Adrenal gland (tissue), 12 donors: ENCODE measurements around the gene ADCY1. TPM values are rescaled to one million over a fixed set of nuclear protein-coding genes. Genes with fewer than 3 reads are reported as not detected.

Experiments
- DNase-seq, 7 donors: peaks; one replicate each; pipeline ENCODE4 v3.0.0-alpha.2; 2019 to 2020
- H3K27ac ChIP-seq, 5 donors: fragments of 200-600 bp; sonication (generic) in 4 of 5; 1 replicate in 3 of 5; 2 replicates in 2 of 5; pipeline versions ENCODE4 v1.5.1 to v1.8.0; 2016 to 2020; ENCODE audit warnings: mild to moderate bottlenecking in 1 of 5
- H3K27me3 ChIP-seq: fragments of 200-600 bp; 2 replicates; pipeline ENCODE4 v1.8.0; 2021
- H3K36me3 ChIP-seq, 2 donors: fragments of 200-600 bp; replicated peaks in 1 of 2; 1 replicate in 1 of 2; 2 replicates in 1 of 2; pipeline versions ENCODE4 v1.5.1 to v1.8.0; 2018 to 2022
- H3K4me1 ChIP-seq, 2 donors: fragments of 200-600 bp; replicated peaks in 1 of 2; 1 replicate in 1 of 2; 2 replicates in 1 of 2; pipeline versions ENCODE4 v1.5.1 to v1.8.0; 2018 to 2021
- H3K4me3 ChIP-seq, 4 donors: fragments of 200-600 bp; sonication (generic) in 3 of 4; one replicate each; pipeline ENCODE4 v1.5.1; 2016 to 2018
- H3K9me3 ChIP-seq, 3 donors: fragments of 200-600 bp; sonication (generic) in 1 of 3; replicated peaks in 1 of 3; 1 replicate in 2 of 3; 2 replicates in 1 of 3; pipeline versions ENCODE4 v1.5.1 to v1.8.0; 2016 to 2021
- CTCF ChIP-seq, 6 experiments: fragments of 450-650 bp in 4 of 6; fragments of 200-600 bp in 2 of 6; sonication (generic) in 1 of 6; IDR thresholded peaks; 1 replicate in 5 of 6; 2 replicates in 1 of 6; pipeline versions ENCODE4 v1.5.1 to v1.8.0; 2016 to 2021; ENCODE audit warnings: antibody characterized with exemption in 6 of 6, mild to moderate bottlenecking in 2 of 6, moderate library complexity in 1 of 6
- POLR2A ChIP-seq, 2 donors: fragments of 450-650 bp; IDR thresholded peaks; one replicate each; pipeline ENCODE4 v1.6.1; 2017; ENCODE audit warnings: antibody characterized with exemption in 2 of 2, mild to moderate bottlenecking in 2 of 2, moderate library complexity in 1 of 2
- WGBS, 4 donors: extraction: QIAGEN DNeasy Blood & Tissue Kit in 2 of 4; methylation state at CpG; one replicate each; pipeline versions ENCODE4 v1.1.5 to v1.1.7; 2013 to 2017; 5-methylcytosine and 5-hydroxymethylcytosine counted together
- intact Hi-C, 2 donors: fragments of 100-400 bp; cut with DNase I; formaldehyde crosslinking; loops; one replicate each; pipeline versions ENCODE4 v1.14.1 to v1.15.0; 2022 to 2023
- polyA plus RNA-seq, 3 donors: library from polyadenylated mRNA; stranded (reverse); fragments of 200-250 nt in 2 of 3; fragments of 350-450 nt in 1 of 3; fragmentation: Illumina TruSeq in 1 of 3; extraction: RNeasy Lipid Tissue Mini Kit (QIAGEN cat#74804) in 1 of 3; gene quantifications; one replicate each; pipeline ENCODE4 v1.2.3, GENCODE V29; 2013 to 2014
- total RNA-seq, 9 donors: library from RNA; depleted of rRNA in 4 of 9; stranded (reverse); fragments of >200 nt in 4 of 9; fragments of 120-200 nt in 1 of 9; fragmentation: NEBNext Ultra II Directional in 1 of 9; extraction: Animal tissue kit (Norgen Biotek cat#: 25700) in 1 of 9; gene quantifications; one replicate each; pipeline versions ENCODE4 v1.1.0 to v1.2.4, GENCODE V29; 2013 to 2023
- donor health status: healthy with polysubstance abuse.
- donor health status: Bipolar disorder and iron deficiency.
- donor health status: DM: yes; HTN: yes; CAD: no.
- donor health status: DM: no; HTN: no; CAD: no.
- donor health status: DM: no; HTN: no; CAD: no.
- donor health status: DM: yes; HTN: yes; CAD: no.

ADCY1 gene
- total and polyA plus RNA-seq, 12 donors: 0.88 to 9.5 (median 4.2) TPM

GRCh38 chr7:45566386-45566785 is 7.8 kb upstream of the ADCY1 start:
- intact Hi-C loops: no loop called here
- WGBS, 4 donors: 88 to 89% (median 89%) methylated on average over 4 to 5 of the region's 5 CpGs

GRCh38 chr7:45566961-45567360 is 7.2 kb upstream of the ADCY1 start:
- intact Hi-C loops: no loop called here
- WGBS, 4 donors: 77 to 98% (median 96%) methylated on average over 4 of the region's 4 CpGs
- H3K27ac ChIP-seq: no peak overlapping the region
- H3K9me3 ChIP-seq: no peaks in the 10 kb centered on the region
- TF ChIP-seq CTCF (IDR thresholded peaks at IDR 0.05) (no peak), POLR2A (IDR thresholded peaks at IDR 0.05) (no peak)
- DNase-seq: no peak
- no peaks in the 10 kb centered on the region for H3K27me3 ChIP-seq
- H3K4me3 ChIP-seq: no peak overlapping the region
- H3K4me1 ChIP-seq: peaks cover 0 to 4% of the 10 kb centered on the region in 2 donors
- no peaks in the 10 kb centered on the region for H3K36me3 ChIP-seq

More at GRCh38 chr7:45566386-45566785, 7.8 kb upstream of the ADCY1 start:
- Histone ChIP-seq H3K4me1 (peaks cover 0 to 4% of the 10 kb centered on the region in 2 donors), H3K9me3 (no peaks in the 10 kb centered on the region), H3K27me3 (no peaks in the 10 kb centered on the region), H3K4me3 (no peak overlapping the region), H3K27ac (no peak overlapping the region), H3K36me3 (no peaks in the 10 kb centered on the region)
- no peak for DNase-seq
- TF ChIP-seq POLR2A (IDR thresholded peaks at IDR 0.05) (no peak), CTCF (IDR thresholded peaks at IDR 0.05) (no peak)

GRCh38 chr7:45567713-45568112 is 6.5 kb upstream of the ADCY1 start:
- Histone ChIP-seq H3K27me3 (no peaks in the 10 kb centered on the region), H3K4me3 (no peak overlapping the region), H3K27ac (no peak overlapping the region), H3K4me1 (peaks cover 0 to 4% of the 10 kb centered on the region in 2 donors), H3K9me3 (no peaks in the 10 kb centered on the region), H3K36me3 (no peaks in the 10 kb centered on the region)
- 43 to 93% (median 88%) methylated on average over 1 of the region's 1 CpG; no CpG with 5 or more reads in 1 of the 4 donors for WGBS, 4 donors
- no peak for DNase-seq
- intact Hi-C loops: no loop called here
- TF ChIP-seq CTCF (IDR thresholded peaks at IDR 0.05): no peak
- TF ChIP-seq POLR2A (IDR thresholded peaks at IDR 0.05): no peak

- no peak for DNase-seq
- H3K9me3 ChIP-seq: no peaks in the 10 kb centered on the region
- no peak overlapping the region for H3K27ac ChIP-seq
- no peak overlapping the region for H3K4me3 ChIP-seq
- intact Hi-C loops: no loop called here
- no peaks in the 10 kb centered on the region for H3K27me3 ChIP-seq
- peaks cover 0 to 5% of the 10 kb centered on the region in 2 donors for H3K4me1 ChIP-seq
- TF ChIP-seq POLR2A (IDR thresholded peaks at IDR 0.05) (no peak), CTCF (IDR thresholded peaks at IDR 0.05) (no peak)
- 68 to 85% (median 78%) methylated on average over 4 to 10 of the region's 10 CpGs for WGBS, 4 donors
- no peaks in the 10 kb centered on the region for H3K36me3 ChIP-seq
Observed at GRCh38 chr7:45568536-45569289, 5.5 kb upstream of the ADCY1 start.
